Panc1 (cell line): ENCODE measurements around the gene TBC1D10A.

Experiments used
- POLR2AphosphoS5 ChIP-seq: IDR thresholded peaks from 2 replicates; pipeline ENCODE4 v1.6.1; 2012; ENCODE audit warnings: mild to moderate bottlenecking, low read depth, low read length, moderate library complexity
- TF ChIP-seq, protein P1 (sequence below): fragments of 450-650 bp; IDR thresholded peaks from 2 replicates; pipeline ENCODE4 v1.5.1; 2017; ENCODE audit warnings: mild to moderate bottlenecking
- TF ChIP-seq, protein P2 (sequence below), 2 experiments: IDR thresholded peaks; 2 replicates each; pipeline ENCODE4 v1.6.1; 2011 to 2012; ENCODE audit warnings: low read depth in 2 of 2, control low read depth in 1 of 2, low read length in 1 of 2, mild to moderate bottlenecking in 1 of 2, moderate library complexity in 1 of 2; ENCODE audit not compliant: insufficient read depth in 1 of 2

DNA sequence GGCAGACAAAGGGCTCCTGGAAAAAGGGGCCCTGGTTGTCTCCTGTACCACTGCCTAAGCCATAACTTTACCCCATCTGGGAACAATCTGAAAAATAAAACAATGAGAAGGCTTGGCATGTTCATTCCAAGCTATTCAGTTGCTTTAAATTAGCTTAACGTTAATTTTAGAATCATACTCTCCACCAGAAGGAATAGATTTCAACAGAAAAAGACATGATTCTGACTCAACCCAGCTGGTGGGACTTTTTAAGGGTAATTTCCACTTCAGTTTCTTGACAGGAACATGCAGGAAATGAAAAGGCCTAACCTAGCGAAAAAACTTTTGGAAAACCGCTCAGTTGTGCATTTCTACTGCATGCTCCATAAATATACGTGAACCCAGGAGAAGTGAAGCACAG lies 22.1 kb upstream of the TBC1D10A start:
- TF ChIP-seq POLR2AphosphoS5 = no peak
- TF ChIP-seq, protein P1, sequence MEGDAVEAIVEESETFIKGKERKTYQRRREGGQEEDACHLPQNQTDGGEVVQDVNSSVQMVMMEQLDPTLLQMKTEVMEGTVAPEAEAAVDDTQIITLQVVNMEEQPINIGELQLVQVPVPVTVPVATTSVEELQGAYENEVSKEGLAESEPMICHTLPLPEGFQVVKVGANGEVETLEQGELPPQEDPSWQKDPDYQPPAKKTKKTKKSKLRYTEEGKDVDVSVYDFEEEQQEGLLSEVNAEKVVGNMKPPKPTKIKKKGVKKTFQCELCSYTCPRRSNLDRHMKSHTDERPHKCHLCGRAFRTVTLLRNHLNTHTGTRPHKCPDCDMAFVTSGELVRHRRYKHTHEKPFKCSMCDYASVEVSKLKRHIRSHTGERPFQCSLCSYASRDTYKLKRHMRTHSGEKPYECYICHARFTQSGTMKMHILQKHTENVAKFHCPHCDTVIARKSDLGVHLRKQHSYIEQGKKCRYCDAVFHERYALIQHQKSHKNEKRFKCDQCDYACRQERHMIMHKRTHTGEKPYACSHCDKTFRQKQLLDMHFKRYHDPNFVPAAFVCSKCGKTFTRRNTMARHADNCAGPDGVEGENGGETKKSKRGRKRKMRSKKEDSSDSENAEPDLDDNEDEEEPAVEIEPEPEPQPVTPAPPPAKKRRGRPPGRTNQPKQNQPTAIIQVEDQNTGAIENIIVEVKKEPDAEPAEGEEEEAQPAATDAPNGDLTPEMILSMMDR = no peak
- TF ChIP-seq, protein P2, sequence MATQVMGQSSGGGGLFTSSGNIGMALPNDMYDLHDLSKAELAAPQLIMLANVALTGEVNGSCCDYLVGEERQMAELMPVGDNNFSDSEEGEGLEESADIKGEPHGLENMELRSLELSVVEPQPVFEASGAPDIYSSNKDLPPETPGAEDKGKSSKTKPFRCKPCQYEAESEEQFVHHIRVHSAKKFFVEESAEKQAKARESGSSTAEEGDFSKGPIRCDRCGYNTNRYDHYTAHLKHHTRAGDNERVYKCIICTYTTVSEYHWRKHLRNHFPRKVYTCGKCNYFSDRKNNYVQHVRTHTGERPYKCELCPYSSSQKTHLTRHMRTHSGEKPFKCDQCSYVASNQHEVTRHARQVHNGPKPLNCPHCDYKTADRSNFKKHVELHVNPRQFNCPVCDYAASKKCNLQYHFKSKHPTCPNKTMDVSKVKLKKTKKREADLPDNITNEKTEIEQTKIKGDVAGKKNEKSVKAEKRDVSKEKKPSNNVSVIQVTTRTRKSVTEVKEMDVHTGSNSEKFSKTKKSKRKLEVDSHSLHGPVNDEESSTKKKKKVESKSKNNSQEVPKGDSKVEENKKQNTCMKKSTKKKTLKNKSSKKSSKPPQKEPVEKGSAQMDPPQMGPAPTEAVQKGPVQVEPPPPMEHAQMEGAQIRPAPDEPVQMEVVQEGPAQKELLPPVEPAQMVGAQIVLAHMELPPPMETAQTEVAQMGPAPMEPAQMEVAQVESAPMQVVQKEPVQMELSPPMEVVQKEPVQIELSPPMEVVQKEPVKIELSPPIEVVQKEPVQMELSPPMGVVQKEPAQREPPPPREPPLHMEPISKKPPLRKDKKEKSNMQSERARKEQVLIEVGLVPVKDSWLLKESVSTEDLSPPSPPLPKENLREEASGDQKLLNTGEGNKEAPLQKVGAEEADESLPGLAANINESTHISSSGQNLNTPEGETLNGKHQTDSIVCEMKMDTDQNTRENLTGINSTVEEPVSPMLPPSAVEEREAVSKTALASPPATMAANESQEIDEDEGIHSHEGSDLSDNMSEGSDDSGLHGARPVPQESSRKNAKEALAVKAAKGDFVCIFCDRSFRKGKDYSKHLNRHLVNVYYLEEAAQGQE (IDR thresholded peaks at IDR 0.05; ENCODE audit: insufficient read depth in 1 of 2, low read depth in 2 of 2, low read length in 1 of 2) = no peak
